Skin epidermis (tissue), 12 donors: ENCODE results near the gene FMO3.

Experiments used
- H3K27ac ChIP-seq, 21 experiments: fragments of 200-600 bp; sonication (generic) in 11 of 21; one replicate each; pipeline ENCODE4 v1.5.0; 2020; ENCODE audit warnings: mild to moderate bottlenecking in 3 of 21, inconsistent platforms in 2 of 21, moderate library complexity in 2 of 21
- H3K4me3 ChIP-seq, 7 experiments: fragments of 200-600 bp; sonication (generic) in 2 of 7; one replicate each; pipeline ENCODE4 v1.5.0; 2020; ENCODE audit warnings: inconsistent platforms in 2 of 7, mild to moderate bottlenecking in 2 of 7, moderate library complexity in 1 of 7

FMO3 gene

GRCh38 chr1:171090604-171091003, at the start of gene FMO3:
Gene FMO3, plus strand, starts transcription at chr1:171090905. Its CDS starts 1,754 bp downstream, at chr1:171092659.
- Histone ChIP-seq H3K27ac (no peak within 1 kb of the TSS), H3K4me3 (no peak within 1 kb of the TSS)

GRCh38 chr1:171048014-171048413, 42.7 kb upstream of the FMO3 start:
- Histone ChIP-seq H3K27ac (no peak overlapping the region), H3K4me3 (no peak overlapping the region)

GRCh38 chr1:171052977-171053376, 37.7 kb upstream of the FMO3 start:
- H3K4me3 ChIP-seq = no peak overlapping the region
- H3K27ac ChIP-seq = no peak overlapping the region

- H3K4me3 ChIP-seq = no peak overlapping the region
- H3K27ac ChIP-seq = no peak overlapping the region
These were observed 34.6 kb upstream of the FMO3 start for GRCh38 chr1:171055966-171056643.

GRCh38 chr1:171061425-171062143, 29.1 kb upstream of the FMO3 start:
- Histone ChIP-seq H3K27ac (no peak overlapping the region), H3K4me3 (no peak overlapping the region)

- H3K4me3 ChIP-seq = no peak overlapping the region
- no peak overlapping the region for H3K27ac ChIP-seq
These were observed 27.8 kb upstream of the FMO3 start for GRCh38 chr1:171062902-171063301.

GRCh38 chr1:171075041-171075440, 15.7 kb upstream of the FMO3 start:
- Histone ChIP-seq H3K4me3 (no peak overlapping the region), H3K27ac (no peak overlapping the region)

GRCh38 chr1:171081314-171081753, 9.4 kb upstream of the FMO3 start:
- Histone ChIP-seq H3K4me3 (no peak overlapping the region), H3K27ac (peak overlapping the region in 1 of 21 experiments; percentile 16)

- no peak overlapping the region for H3K4me3 ChIP-seq
- H3K27ac ChIP-seq = peak overlapping the region in 1 of 21 experiments; percentile 16
These were observed 8.9 kb upstream of the FMO3 start for GRCh38 chr1:171081763-171082201.

- H3K27ac ChIP-seq = no peak overlapping the region
These were observed 8.1 kb upstream of the FMO3 start for GRCh38 chr1:171082606-171083005.

GRCh38 chr1:171083222-171083621, 7.5 kb upstream of the FMO3 start:
- Histone ChIP-seq H3K4me3 (no peak overlapping the region), H3K27ac (no peak overlapping the region)

More at GRCh38 chr1:171082606-171083005, 8.1 kb upstream of the FMO3 start:
- H3K4me3 ChIP-seq = no peak overlapping the region

- Histone ChIP-seq H3K4me3 (no peak overlapping the region), H3K27ac (no peak overlapping the region)
These were observed 6.6 kb upstream of the FMO3 start for GRCh38 chr1:171084091-171084490.

- Histone ChIP-seq H3K27ac (no peak overlapping the region), H3K4me3 (no peak overlapping the region)
These were observed 5.8 kb upstream of the FMO3 start for GRCh38 chr1:171084870-171085269.

- Histone ChIP-seq H3K27ac (no peak overlapping the region), H3K4me3 (no peak overlapping the region)
These were observed 2.8 kb upstream of the FMO3 start for GRCh38 chr1:171087896-171088295.

GRCh38 chr1:171103862-171104261, 13.2 kb downstream of the FMO3 start:
- H3K27ac ChIP-seq = no peak overlapping the region
- H3K4me3 ChIP-seq = no peak overlapping the region

- Histone ChIP-seq H3K4me3 (no peak overlapping the region), H3K27ac (no peak overlapping the region)
These were observed 16.7 kb downstream of the FMO3 start for GRCh38 chr1:171107262-171107940.

- no peak overlapping the region for H3K4me3 ChIP-seq
These were observed 17.3 kb downstream of the FMO3 start for GRCh38 chr1:171107969-171108368.

GRCh38 chr1:171109966-171110365, 19.3 kb downstream of the FMO3 start:
- H3K4me3 ChIP-seq = no peak overlapping the region
- H3K27ac ChIP-seq = peak overlapping the region in 1 of 21 experiments; percentile 39

More at GRCh38 chr1:171107969-171108368, 17.3 kb downstream of the FMO3 start:
- H3K27ac ChIP-seq = no peak overlapping the region

GRCh38 chr1:171110621-171111326, 20.1 kb downstream of the FMO3 start:
- Histone ChIP-seq H3K4me3 (no peak overlapping the region), H3K27ac (peak overlapping the region in 2 of 21 experiments; percentile 2 to 39)

- no peak overlapping the region for H3K27ac ChIP-seq
- H3K4me3 ChIP-seq = no peak overlapping the region
These were observed 21.4 kb downstream of the FMO3 start for GRCh38 chr1:171112119-171112518.
